KBM-7 (cell line): ENCODE data around the gene TREH.
A peak's percentile ranks its signal among the peaks of the same experiment; 100 is the strongest.
"Not testable (repeated sequence)": the region's sequence is repeated elsewhere in the genome, so short reads cannot be mapped to it uniquely, and the experiment has no call there.

ENCODE experiments used
- DNase-seq: peaks from one replicate; pipeline ENCODE4 v3.0.0-alpha.2; 2015
- in situ Hi-C: fragments of 300-500 bp; cut with MboI; formaldehyde crosslinking; loops from 2 replicates; pipeline ENCODE4 v1.14.3; 2020; ENCODE audit warnings: low sequenced_read_pairs, low pct_unique_long_range_greater_than_20kb, mixed read lengths

TREH gene

DNA sequence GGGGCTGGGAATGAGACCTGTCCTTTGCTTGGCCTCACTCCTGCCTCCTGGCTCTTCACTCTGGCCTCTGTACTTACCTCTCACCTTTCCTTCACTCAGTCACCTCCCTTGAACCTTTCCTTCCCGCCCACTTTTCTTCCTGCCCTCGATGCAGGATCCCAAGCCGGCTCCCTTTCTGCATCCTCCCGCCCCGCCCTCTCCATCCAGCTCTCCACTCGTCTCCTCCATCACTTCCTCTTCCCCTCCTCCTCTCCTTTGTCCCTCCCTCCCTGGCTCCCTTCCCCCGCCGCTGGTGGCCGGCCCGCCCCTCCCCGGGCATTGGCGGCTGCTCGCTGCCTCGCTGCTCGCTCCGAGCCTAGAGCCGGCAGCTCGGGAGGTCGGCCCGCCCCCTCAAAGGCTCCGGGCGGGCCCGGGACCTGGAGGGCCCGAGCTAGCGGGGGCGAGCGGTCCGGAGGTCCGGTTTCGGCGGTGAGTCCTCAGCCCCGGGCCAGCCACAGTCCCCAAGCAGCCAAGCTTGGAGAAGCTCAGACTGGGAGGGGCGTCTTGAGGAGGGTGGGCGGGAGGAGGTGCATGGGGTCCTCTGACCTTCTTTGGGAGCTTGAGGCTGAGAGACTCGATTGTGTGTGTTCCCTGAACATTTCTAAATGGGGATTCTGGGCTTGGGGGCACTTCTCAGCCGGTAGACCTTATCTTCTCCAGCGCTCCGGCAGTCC lies 58.2 kb downstream of the TREH start:
- peak; percentile 72 for DNase-seq
- in situ Hi-C loops = no loop called here

DNA sequence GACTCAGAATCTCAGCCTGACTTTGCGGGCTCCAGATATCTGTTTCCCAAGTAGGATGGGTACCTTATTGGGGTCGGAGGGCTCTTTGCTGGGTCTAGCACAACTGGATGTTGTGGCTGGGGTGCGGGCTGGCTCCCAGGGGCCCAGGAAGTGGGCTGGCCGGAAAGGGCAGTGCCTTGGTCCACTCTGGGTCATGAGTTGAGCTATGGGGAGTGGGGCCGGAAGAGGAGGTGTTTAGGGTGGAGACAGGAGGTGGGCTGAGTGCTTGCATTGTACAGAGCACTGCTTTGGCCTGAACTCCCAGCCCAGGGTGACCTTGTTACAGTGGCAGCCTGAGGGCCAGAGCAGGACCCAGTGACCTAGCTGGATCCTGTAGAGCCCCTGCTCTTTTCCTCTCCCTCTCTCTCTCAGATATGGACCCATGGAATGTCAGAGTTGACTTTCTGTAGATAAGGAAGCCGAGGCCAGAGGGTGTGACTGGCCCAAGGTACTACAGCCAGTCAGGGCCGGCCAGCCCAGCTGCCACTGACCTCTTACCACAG lies 58.9 kb downstream of the TREH start:
- in situ Hi-C loops = no loop called here
- no peak for DNase-seq

DNA sequence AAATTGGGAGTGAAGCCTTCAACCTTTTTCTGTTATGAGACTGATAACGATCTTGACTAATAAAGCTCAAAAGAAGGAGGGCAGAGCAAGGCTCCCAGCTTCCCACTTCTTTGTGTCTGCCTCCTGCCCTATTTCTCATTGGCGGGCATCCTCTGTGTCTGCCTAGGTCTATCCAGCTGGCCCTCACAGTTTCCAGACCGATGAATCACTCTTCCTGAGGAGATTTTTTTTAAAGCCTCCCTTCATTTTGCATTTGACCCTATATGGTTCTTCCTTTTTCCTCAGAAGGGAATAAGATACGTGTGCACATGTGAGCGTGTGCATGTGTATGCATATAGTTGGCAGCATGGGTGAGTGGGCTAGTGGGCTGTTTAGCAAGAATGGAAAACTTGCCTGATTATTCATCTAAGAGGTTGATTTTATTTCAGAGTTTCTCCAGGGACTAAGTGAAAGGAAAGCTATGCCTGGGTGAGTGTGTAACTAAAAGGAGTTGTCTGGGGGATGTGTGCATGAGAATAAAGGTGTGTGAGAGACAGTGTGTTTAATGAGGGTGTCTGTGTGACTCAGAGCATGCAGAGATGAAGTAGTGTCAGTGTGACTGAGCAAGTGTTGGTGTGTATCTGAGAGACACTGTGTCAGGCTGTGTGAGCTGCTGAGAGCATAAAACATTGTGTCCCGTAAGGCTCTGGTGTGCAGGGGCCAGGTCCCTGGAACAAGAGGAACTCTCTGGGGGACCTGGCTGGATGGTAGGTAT lies 59.8 kb downstream of the TREH start:
- in situ Hi-C loops = no loop called here
- DNase-seq = peak; percentile 72

DNA sequence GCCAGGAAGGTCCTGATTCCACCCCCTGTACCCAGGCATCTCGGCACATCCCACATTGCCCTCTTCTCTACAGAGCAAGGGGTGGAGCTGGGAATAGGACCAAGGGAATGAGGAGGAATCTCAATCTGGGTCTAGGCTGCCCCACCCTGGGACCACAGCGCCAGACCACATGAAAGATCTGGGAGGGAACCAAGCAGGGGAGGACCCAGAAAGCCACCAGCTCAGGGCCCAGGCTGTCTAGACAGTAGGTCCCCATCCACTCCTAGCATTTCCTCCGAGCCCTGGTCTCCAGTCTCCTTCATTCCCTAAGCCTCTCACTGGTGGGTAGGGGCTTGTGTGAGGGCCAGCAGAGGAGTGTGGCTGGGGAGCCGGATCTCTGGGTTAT lies 60.5 kb downstream of the TREH start:
- in situ Hi-C loops = no loop called here
- no peak for DNase-seq

DNA sequence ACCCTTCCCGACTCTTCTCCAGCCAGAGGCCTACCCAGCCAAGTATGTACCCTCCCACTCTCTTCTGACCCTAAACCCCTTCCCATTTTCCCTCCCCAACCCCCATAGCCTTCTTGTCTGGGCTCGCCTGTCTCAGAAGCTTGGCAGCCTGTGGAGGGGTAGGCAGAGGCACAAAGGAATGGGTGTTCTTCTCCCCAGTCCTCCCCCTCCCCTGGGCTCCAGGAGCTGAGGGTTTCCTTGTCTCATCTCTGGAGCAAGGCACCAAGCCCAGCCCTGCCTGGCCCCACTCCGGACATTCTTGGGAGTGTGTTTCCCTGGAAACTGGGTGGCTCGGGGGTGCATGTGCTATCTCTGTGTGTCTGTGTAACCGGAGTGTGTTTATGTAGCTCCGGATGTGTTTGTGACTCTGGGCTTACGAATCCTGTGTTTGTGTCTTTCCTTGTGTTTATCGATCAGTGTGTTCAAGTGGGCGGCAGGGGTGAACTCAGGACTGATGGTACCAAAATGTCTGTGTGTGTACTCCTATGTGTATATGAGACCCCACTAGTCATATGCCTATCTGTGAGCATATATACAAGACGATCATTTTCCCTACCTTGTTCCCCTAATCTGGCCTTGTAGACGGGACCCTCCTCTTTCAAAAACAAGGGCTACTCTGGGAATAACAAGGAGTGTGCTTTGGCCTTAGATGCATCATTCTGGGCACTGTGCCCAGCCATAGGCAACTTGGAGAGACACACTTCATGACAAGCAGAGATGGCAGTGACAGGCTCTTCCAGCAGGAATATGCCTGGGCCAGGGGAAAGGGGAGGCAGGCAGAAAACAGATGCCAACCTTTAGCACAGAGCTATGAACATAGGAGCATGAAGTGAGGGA lies 61.1 kb downstream of the TREH start:
- in situ Hi-C loops = no loop called here

DNA sequence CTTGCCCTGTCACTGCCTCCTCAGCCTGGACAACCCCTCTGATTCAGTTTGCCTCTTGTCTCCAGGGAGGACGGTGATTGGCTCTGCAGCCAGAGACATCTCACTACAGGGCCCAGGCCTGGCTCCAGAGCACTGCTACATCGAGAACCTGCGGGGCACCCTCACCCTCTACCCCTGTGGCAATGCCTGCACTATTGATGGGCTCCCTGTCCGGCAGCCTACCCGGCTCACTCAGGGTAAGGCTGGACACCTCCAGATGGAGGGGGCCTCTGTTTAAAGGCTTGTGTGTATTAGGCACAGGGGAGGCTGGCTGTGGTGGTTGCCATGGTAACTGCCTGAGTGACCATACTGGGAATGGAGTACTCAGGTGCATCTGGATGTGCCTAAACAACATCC lies 63.5 kb downstream of the TREH start:
- in situ Hi-C loops = no loop called here
- DNase-seq = no peak

More for the DNA sequence above, 61.1 kb downstream of the TREH start:
- DNase-seq = no peak

DNA sequence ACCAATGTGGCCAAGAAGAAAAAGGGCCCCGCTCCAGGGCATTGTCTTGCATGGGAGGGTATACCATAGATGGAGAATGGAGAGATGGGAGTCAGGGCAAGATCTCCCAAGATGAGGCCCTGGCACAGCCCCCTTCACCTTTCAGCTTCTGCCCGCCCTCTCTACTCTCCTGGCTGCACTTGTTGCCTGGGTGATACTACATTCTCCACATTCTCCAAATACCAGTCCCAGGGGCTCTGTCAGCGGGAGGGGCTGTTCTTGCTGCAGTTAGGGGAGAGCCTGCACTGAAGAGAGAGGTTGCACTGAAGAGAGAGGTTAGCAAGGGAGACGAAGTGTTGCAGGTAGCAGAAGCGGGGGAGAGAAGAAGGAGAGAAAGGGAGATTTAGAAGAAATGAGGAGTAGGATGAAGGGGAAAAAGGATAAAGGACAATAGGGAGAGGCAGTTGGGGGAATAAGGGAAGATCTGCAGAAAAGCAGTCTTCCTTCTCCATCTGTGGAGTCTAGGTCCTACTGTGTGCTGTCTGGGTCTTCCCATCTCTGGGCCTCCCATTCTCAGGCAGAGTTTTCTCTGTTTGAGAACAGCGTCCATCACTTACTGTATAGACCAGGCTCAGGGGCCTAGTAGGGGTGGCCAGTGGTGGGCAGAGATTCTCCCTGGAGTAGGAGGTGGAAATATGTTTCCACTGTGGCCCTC lies 64.0 kb downstream of the TREH start:
- in situ Hi-C loops = no loop called here
- no peak for DNase-seq

DNA sequence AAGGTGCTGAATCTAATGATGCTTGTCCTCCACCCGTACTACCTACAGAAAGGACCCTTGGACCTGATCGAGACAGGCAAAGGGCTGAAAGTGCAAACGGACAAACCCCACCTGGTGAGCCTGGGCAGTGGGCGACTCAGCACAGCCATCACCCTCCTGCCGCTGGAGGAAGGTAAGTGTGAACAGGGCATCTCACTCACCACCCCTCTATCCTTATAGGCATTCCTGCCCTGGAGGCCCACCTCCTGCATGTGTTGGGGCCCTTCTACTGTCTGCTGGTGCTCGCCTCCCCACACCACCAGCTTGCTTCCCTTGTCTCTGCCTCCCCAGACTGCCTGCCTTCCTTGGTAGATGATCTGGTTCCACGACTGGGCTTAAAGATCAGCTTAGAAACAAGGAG lies 64.9 kb downstream of the TREH start:
- no peak for DNase-seq
- in situ Hi-C loops = no loop called here

DNA sequence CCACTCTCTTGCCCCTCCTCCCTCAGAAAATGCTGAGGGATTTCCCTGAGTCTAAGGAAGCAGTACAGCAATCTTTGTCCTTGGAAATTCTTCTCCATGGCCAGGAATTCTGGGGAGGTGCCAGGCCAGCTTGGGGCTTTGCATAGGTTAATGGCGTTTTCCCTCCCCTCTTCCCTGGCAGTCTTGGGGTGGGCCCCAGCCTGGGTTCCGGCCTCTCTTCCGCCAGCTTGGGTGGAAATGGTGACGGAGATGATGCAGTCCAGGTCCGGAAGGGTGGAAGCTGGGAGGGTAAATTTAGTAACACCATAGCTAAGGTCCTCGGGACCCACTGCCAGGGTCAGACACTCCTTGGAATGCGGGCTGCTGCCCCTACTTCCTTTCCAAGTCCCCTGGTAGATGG lies 67.1 kb downstream of the TREH start:
- in situ Hi-C loops = no loop called here

DNA sequence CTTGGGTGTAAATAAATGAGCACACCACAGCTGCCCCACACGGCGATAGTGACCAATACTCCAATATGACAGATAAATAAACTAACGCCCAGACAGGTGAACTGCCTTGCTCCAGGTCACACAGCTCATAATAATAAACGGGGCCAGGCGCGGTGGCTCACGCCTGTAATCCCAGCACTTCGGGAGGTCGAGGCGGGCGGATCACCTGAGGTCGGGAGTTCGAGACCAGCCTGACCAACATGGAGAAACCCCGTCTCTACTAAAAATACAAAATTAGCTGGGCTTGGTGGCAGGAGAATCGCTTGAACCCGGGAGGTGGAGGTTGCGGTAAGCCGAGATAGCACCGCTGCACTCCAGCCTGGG lies 68.0 kb downstream of the TREH start:
- DNase-seq, in situ Hi-C loops: not testable (repeated sequence)

More for the DNA sequence above, 67.1 kb downstream of the TREH start:
- DNase-seq = no peak

DNA sequence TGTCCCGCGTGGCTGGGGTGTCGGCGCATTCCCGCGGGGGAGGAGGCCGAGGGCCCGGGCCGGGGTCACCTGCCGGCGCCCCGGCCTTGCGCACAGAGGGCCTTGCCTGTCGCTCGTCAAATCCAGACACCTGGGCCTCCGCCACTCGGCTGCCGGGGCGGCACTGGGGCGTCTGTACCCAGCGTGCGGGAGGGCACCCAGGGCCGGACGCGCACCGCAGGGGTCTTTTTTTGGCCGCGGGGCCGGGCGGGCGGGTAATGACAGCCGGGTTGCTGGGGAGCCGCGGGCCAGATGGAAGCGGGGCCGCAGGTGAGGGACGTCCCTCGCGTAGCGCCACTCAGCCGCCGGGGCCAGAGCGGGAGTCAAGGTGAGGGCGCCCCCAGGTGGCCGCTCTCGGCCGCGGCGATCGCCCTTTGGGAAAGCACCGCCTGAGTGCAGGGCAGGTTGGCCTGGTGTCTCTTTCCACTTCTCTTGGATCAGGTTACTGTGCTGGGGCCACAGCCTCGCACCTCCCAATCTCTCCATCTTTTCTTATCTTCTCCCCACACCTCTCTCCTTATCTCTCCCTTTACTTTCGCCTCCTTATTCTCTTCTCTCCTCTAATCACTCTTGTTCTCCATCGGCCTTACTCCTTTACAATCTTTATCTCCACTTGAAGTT lies 68.5 kb downstream of the TREH start:
- DNase-seq = peak; percentile 73
- in situ Hi-C loops = no loop called here

DNA sequence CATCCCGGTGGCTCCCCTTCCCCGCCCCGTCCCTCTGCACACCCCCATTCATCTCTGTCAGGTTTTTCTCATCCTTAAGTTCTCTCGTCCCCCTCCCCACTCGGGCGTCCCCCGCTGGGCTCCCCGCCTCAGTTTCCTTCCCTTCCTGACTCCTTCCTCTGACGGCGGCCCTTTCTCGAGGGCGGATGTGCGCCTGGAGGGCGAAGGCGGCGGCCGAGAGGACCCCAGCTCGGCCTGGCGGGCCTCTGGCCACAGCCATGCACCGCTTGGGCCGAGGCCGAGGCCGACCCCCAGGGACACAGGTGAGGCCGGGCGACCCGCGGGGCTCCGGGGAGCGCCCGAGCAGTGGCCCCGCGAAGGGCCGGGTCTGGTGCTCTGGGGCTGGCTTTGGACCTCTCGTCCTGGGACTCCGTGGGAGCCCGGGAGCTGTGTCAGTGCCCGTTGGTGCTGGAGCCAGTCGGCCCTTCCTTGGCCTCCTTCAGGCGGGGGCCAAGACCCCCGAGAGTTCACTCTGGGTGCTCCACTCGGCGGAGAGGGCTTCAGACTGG lies 69.2 kb downstream of the TREH start:
- no peak for DNase-seq

DNA sequence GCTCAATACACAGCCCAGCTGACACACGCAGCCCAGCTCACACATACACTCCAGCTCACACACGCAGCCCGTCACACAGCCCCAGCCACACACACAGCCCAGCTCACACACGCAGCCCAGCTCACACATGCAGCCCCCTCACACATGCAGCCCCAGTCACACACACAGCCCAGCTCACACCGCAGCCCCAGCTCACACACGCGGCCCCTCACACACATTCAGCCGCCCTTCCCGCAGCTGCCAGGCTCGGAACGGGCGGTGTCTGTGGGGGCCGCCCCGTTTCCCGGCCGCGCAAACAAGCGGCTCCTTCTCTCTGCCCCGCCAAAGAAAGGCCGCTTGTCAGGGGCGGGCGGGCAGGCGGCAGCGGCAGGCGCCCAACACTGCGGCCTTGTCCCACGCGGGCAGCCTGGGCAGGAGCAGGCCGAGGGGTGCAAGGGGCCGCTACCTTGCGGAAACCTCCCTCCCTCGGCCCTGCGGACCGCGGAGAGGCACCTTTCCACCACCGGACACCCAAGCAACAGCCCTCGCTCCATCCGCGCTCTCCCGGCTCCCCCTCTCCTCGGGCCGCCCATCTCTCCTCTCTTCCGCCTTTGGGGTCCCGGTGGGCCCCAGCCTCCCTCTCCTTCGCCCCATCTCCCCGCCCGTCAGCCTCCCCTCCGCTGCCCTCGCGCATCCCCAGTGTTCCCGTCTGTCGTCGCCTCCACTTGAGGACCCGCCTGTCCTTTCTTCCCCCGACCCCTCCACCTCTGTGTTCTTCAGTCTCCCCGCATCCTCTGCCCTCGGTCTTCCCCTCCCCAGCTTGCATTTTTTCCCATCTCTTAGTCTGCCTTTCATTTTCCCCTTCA lies 69.8 kb downstream of the TREH start:
- in situ Hi-C loops = no loop called here

More for the DNA sequence above, 69.2 kb downstream of the TREH start:
- in situ Hi-C loops = no loop called here

DNA sequence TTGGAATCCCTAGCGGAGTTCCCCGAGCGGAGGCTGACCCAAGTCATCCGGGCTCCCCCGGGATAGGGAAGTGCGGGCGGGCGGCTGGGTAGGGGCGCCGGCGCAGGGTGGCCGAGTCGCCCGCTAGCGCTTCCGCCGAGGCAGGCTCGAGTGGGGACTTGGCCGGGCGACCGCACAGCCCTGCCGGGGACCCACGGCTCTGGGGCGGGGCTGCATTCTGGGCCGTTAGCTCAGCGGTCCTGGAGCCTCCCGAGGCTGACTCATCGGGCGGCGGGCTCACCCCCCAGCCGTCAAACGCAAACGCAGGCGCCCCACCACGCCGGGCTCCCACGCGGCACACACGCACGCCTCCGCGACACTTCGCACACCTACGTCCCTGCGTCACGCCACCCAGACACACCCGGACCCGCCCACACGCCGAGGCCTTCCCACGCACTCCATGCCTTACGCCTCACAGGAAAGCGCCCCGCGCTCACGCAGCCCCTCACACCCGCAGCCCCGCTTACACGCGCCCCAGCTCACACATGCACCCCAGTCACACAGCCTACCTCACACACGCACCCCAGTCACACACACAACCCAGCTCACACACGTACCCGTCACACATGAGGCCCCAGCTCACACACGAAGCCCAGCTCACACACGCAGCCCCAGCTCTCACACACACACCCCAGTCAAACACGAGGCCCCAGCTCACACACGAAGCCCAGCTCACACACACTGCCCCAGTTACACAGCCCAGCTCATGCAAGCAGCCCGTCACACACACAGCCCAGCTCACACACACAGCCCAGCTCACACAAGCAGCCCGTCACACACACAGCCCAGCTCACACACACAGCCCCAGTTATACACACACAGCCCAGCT lies 70.9 kb downstream of the TREH start:
- in situ Hi-C loops = no loop called here
- DNase-seq = peak; percentile 54

More for the DNA sequence above, 69.8 kb downstream of the TREH start:
- no peak for DNase-seq

DNA sequence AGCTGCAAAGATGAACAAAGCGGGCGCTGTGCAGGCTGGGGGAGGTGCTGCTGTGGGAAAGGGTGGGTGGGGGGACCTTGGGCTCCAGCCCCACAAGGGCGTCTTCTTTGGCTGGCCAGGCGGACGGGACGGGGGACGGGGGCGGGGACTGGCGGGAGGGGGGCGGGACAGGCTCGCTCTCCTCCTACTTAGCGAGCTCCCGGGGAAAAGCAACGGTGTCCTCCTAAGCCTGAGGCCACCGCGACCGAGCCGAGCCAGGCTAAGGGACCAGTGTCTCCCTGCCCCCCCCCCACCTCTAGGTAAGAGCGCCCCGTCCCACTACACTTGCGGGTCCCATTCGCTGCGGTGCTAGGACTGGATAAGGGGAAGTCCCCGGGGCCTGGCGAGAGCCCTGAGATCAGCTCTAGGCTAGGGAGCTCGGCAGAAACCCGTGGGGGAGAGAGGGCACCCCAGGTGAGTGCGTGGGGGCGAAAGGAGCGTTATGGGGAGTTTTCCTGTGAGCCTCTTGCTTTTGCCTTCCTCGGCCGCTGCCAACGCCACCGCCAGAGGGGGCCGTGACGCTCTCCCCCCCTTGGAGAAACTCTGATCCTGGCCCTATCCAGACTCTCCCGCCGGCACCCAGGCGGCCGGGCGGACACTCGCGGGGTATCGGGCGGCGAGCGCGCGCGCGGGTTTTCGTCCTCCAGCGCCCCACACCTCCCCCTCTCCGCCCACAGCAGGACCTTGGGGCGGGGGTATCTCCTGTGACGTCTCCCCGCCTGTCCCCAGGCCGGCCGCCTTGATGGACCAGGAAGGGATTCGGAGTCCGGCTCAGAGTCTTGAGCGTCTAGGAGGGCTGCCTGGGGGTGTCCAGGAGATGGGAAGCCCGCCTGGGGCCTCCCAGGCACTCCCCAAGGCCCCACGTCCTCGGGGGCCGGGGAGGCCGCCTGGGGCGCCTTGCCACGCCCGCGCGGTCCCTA lies 71.8 kb downstream of the TREH start, which contains the start of gene PHLDB1:
TSS of gene PHLDB1 (plus strand) at position 215 of the 959 bp plus-strand sequence. CDS start 6,222 bp downstream, outside the sequence.
- in situ Hi-C loops = no loop called here
- DNase-seq = peak; percentile 83
